Pulmonary artery endothelial cell (primary cell): ENCODE results near the gene CCZ1. TPM values are rescaled to one million over a fixed set of nuclear protein-coding genes. Genes with fewer than 3 reads are reported as not detected.
A peak's percentile ranks its signal among the peaks of the same experiment; 100 is the strongest.
"Not testable (repeated sequence)": the region's sequence is repeated elsewhere in the genome, so short reads cannot be mapped to it uniquely, and the experiment has no call there.

ENCODE experiments used
- DNase-seq: peaks from one replicate; pipeline ENCODE4 v3.0.0-alpha.2; 2011; ENCODE audit warnings: low read depth, low spot score
- total RNA-seq: library from RNA; depleted of rRNA; stranded (reverse); fragments of >200 nt; gene quantifications from 2 replicates; pipeline ENCODE4 v1.2.3, GENCODE V29; 2014

The CCZ1 gene
- total RNA-seq, result 50.3 and 54.5 TPM in 2 replicates

- DNase-seq, result peak; percentile 4
Observed at GRCh38 chr7:5898480-5899224, at the start of gene CCZ1. TSS of gene CCZ1 (plus strand) at chr7:5898733. CDS start at chr7:5898800, 67 bp downstream.

GRCh38 chr7:5850944-5851343, 47.6 kb upstream of the CCZ1 start:
- DNase-seq, result no peak

GRCh38 chr7:5854738-5855137, 43.8 kb upstream of the CCZ1 start:
- no peak for DNase-seq

GRCh38 chr7:5857041-5857575, 41.4 kb upstream of the CCZ1 start:
- not testable (repeated sequence) for DNase-seq

- DNase-seq, result not testable (repeated sequence)
Observed at GRCh38 chr7:5858494-5858893, 40.0 kb upstream of the CCZ1 start.

- DNase-seq, result not testable (repeated sequence)
Observed at GRCh38 chr7:5861281-5861680, 37.3 kb upstream of the CCZ1 start.

- not testable (repeated sequence) for DNase-seq
Observed at GRCh38 chr7:5862753-5863366, 35.7 kb upstream of the CCZ1 start.

GRCh38 chr7:5865279-5865931, 33.1 kb upstream of the CCZ1 start:
- DNase-seq, result not testable (repeated sequence)

- DNase-seq, result no peak
Observed at GRCh38 chr7:5867060-5867459, 31.5 kb upstream of the CCZ1 start.

GRCh38 chr7:5868928-5869341, 29.6 kb upstream of the CCZ1 start:
- not testable (repeated sequence) for DNase-seq

- DNase-seq, result no peak
Observed at GRCh38 chr7:5869691-5870090, 28.8 kb upstream of the CCZ1 start.

GRCh38 chr7:5870311-5870710, 28.2 kb upstream of the CCZ1 start:
- no peak for DNase-seq

- DNase-seq, result no peak
Observed at GRCh38 chr7:5872326-5872725, 26.2 kb upstream of the CCZ1 start.

- DNase-seq, result not testable (repeated sequence)
Observed at GRCh38 chr7:5879591-5879990, 18.9 kb upstream of the CCZ1 start.

- DNase-seq, result not testable (repeated sequence)
Observed at GRCh38 chr7:5880106-5880505, 18.4 kb upstream of the CCZ1 start.

GRCh38 chr7:5884431-5884830, 14.1 kb upstream of the CCZ1 start:
- not testable (repeated sequence) for DNase-seq

GRCh38 chr7:5888021-5888420, 10.5 kb upstream of the CCZ1 start:
- not testable (repeated sequence) for DNase-seq

- not testable (repeated sequence) for DNase-seq
Observed at GRCh38 chr7:5890244-5890643, 8.3 kb upstream of the CCZ1 start.

- DNase-seq, result no peak
Observed at GRCh38 chr7:5892498-5892897, 6.0 kb upstream of the CCZ1 start.

GRCh38 chr7:5897369-5897919, 1.1 kb upstream of the CCZ1 start:
- DNase-seq, result not testable (repeated sequence)

- DNase-seq, result not testable (repeated sequence)
Observed at GRCh38 chr7:5903002-5903401, 4.5 kb downstream of the CCZ1 start.

GRCh38 chr7:5904726-5905125, 6.2 kb downstream of the CCZ1 start:
- not testable (repeated sequence) for DNase-seq
